ENCODE data around the gene BCL11A. TPM values are rescaled to one million over a fixed set of nuclear protein-coding genes. Genes with fewer than 3 reads are reported as not detected.

The BCL11A gene
- total and polyA plus RNA-seq, 7 donors, result 3.6 to 39.6 (median 16.3) TPM

DNA sequence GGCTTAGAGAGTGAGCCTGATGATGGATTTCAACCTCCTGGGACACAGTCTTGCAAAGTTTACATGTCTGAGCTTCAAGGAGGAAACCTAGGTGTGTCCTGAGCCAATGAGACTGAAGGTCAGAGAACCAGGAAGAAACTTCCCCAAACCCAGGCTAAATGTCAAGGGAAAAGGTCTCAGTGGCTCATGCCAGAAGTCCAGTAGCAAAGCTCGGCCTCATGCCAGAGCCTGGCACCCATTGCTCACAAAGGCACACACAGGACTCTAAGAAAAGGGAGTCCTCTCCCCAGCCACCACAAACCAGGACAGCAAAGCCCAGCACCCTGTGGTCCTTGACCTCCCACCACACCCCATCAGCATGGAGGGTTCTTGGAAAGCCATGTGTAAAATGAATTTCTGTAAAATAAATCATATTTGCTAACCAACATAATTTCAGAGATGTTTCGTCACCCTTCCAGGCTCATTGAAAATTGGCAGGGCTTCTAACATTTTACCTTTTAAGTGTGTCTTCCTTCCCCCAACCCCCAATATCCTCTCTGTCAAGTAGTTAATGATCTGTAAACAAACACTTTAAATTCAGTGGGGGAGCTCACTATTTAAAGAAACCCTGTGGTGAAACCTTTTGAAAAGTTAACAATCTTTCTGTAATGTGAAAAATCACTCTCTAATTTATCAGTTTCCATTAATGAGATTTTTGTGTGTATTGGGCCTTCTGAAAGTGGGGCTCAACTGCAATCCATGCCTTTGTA is 77.1 kb downstream of the BCL11A start:
- Histone ChIP-seq H3K9me3 (no peaks in the 10 kb centered on the region), H3K27ac (no peak overlapping the region), H3K4me1 (peaks cover 0 to 32% (median 25%) of the 10 kb centered on the region in 4 donors), H3K27me3 (no peaks in the 10 kb centered on the region), H3K4me3 (no peak overlapping the region), H3K36me3 (no peaks in the 10 kb centered on the region)
- DNase-seq, result no peak
- intact Hi-C loops (cut with DNase I), result loop anchor here (5.0 kb wide), 1 partner anchor 56 kb away; no protein-coding TSS in a partner anchor
- TF ChIP-seq POLR2A (IDR thresholded peaks at IDR 0.05), result no peak
- no peak for TF ChIP-seq POLR2AphosphoS5 (IDR thresholded peaks at IDR 0.05)
- TF ChIP-seq, protein P1, sequence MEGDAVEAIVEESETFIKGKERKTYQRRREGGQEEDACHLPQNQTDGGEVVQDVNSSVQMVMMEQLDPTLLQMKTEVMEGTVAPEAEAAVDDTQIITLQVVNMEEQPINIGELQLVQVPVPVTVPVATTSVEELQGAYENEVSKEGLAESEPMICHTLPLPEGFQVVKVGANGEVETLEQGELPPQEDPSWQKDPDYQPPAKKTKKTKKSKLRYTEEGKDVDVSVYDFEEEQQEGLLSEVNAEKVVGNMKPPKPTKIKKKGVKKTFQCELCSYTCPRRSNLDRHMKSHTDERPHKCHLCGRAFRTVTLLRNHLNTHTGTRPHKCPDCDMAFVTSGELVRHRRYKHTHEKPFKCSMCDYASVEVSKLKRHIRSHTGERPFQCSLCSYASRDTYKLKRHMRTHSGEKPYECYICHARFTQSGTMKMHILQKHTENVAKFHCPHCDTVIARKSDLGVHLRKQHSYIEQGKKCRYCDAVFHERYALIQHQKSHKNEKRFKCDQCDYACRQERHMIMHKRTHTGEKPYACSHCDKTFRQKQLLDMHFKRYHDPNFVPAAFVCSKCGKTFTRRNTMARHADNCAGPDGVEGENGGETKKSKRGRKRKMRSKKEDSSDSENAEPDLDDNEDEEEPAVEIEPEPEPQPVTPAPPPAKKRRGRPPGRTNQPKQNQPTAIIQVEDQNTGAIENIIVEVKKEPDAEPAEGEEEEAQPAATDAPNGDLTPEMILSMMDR (IDR thresholded peaks at IDR 0.05), result no peak
- no peak for TF ChIP-seq EP300 (IDR thresholded peaks at IDR 0.05)
- 24 to 56% methylated on average over 2 of the region's 2 CpGs for WGBS, 2 donors

DNA sequence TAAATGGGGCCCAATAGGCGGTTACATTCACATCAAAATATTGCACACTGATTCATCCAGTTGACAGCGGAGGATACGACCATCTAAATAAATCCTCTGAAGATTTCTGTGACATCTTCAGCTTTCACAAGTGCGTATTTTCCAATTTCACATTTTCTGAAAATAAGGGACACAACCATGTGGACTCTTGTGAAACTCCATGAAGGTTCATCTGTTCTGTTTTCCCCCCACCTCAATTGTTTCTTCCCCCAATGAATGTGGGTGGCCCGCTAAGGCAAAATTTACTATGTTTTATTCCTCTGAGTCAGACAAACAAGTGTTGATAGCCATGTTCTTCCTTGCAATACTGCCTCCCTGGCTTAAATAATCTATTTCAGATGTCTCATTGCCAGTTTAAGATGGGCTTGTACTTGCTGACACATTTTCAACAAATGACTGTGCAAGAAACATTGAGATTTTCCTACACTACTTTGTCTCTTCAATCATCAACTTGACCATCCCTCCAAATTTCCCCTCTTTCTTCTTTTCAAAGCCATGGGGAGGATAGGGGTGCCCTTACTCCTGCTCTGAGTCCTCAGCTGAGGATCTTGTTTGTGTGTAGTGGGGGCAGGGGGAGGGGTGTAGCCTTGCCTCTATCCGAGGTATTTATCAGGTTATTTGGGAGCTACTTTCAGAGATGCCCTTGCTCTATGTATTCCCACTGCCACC is 78.2 kb downstream of the BCL11A start:
- H3K27ac ChIP-seq, result no peak overlapping the region
- H3K36me3 ChIP-seq, result no peaks in the 10 kb centered on the region
- DNase-seq, result no peak
- H3K27me3 ChIP-seq, result no peaks in the 10 kb centered on the region
- no peak for TF ChIP-seq POLR2AphosphoS5 (IDR thresholded peaks at IDR 0.05)
- TF ChIP-seq, protein P1 (IDR thresholded peaks at IDR 0.05), result no peak
- TF ChIP-seq POLR2A (IDR thresholded peaks at IDR 0.05), result no peak
- H3K4me1 ChIP-seq, result peaks cover 0 to 32% (median 24%) of the 10 kb centered on the region in 4 donors
- intact Hi-C loops (cut with DNase I), result loop anchor here (5.0 kb wide), 1 partner anchor 57 kb away; no protein-coding TSS in a partner anchor
- no peaks in the 10 kb centered on the region for H3K9me3 ChIP-seq
- 91 to 93% methylated on average over 6 of the region's 6 CpGs for WGBS, 2 donors
- H3K4me3 ChIP-seq, result no peak overlapping the region

DNA sequence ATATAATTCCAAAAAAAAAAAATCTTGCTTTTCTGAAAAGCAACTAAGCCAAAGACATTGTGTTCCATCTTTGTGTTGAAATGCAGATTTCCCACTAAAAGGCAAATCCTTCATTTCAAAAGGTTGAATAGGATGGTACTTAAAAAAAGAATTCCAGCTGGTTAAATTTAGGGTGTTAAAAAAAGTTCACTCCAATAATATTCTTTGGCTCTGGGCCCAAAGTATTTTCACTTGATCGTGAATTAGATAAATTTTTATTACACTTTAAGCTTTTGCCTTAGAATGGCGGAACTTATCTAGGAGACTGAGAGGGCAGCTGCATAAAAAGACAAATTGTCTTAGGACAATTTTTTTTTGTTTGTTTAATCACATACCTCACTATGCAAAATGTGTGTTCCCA is 79.2 kb downstream of the BCL11A start:
- Histone ChIP-seq H3K9me3 (no peaks in the 10 kb centered on the region), H3K4me3 (no peak overlapping the region), H3K27ac (no peak overlapping the region), H3K4me1 (peaks cover 0 to 30% (median 22%) of the 10 kb centered on the region in 4 donors), H3K27me3 (no peaks in the 10 kb centered on the region), H3K36me3 (no peaks in the 10 kb centered on the region)
- DNase-seq, result no peak
- 33 to 71% methylated on average over 2 of the region's 2 CpGs for WGBS, 2 donors
- no peak for TF ChIP-seq POLR2AphosphoS5 (IDR thresholded peaks at IDR 0.05)
- no peak for TF ChIP-seq POLR2A (IDR thresholded peaks at IDR 0.05)
- intact Hi-C loops (cut with DNase I), result no loop called here

DNA sequence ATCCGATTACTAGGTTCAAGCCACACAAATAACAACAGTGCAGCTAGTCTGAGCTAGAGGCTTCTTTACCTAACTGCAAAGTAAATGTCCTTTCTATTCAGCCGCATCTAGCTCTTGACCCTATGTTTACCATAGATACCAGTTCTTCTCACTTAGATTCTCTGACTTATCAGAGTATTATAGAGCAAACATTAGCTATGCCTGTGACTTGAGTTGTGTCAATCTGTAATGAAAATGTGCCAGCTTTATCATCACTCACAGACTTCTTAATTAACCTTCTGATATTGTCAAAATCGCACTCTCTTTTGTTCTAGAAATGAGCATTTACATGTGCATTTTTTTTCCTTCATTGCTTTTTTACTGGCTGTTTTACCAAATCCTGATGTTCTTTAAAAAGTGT is 79.9 kb downstream of the BCL11A start:
- Histone ChIP-seq H3K36me3 (no peaks in the 10 kb centered on the region), H3K27me3 (no peaks in the 10 kb centered on the region), H3K9me3 (no peaks in the 10 kb centered on the region), H3K4me3 (no peak overlapping the region), H3K4me1 (peaks cover 0 to 23% (median 17%) of the 10 kb centered on the region in 4 donors), H3K27ac (no peak overlapping the region)
- TF ChIP-seq POLR2A (IDR thresholded peaks at IDR 0.05), result no peak
- TF ChIP-seq EP300 (IDR thresholded peaks at IDR 0.05), result no peak
- TF ChIP-seq, protein P1 (IDR thresholded peaks at IDR 0.05), result no peak
- intact Hi-C loops (cut with DNase I), result no loop called here
- WGBS, 2 donors, result 85 to 91% methylated on average over 3 of the region's 3 CpGs
- no peak for DNase-seq

DNA sequence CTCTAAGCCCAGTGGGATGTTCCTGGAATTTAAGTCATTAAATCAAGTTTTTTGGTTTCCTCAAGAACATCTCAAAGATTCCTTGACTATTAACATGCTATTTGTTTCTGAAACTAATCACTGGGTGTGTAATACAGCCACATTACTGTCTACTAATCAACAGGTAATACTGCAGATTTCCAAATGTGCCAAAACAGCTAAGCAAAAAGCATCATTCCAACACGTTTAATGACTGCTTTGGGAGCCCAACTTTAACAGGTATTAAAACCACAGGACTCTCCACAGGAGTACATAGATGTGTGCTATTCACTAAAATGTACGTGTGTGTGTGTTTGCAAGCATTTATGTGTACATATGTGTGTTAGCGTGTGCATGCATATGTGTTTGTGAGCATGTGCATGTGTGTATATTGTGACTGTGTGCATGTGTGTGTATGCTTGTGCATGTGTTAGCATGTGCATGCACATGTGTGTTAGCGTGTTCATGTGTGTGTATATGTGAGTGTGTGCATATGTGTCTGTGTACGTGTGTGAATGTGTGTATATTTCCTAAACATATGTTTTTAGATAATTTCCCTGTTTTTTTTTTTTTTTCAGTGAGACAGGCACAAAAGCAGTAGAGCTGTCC is 80.7 kb downstream of the BCL11A start:
- Histone ChIP-seq H3K36me3 (no peaks in the 10 kb centered on the region), H3K4me1 (peaks cover 0 to 15% (median 12%) of the 10 kb centered on the region in 4 donors), H3K9me3 (no peaks in the 10 kb centered on the region), H3K27me3 (no peaks in the 10 kb centered on the region), H3K27ac (no peak overlapping the region), H3K4me3 (no peak overlapping the region)
- WGBS, 2 donors, result 89 to 91% methylated on average over 5 of the region's 5 CpGs
- DNase-seq, result no peak
- no peak for TF ChIP-seq POLR2AphosphoS5 (IDR thresholded peaks at IDR 0.05)
- TF ChIP-seq, protein P1 (IDR thresholded peaks at IDR 0.05), result no peak
- no peak for TF ChIP-seq POLR2A (IDR thresholded peaks at IDR 0.05)
- TF ChIP-seq EP300 (IDR thresholded peaks at IDR 0.05), result no peak
- intact Hi-C loops (cut with DNase I), result no loop called here
